HEK293 (cell line): ENCODE data around the gene GGN.

ENCODE experiments used
- CTCF ChIA-PET: fragments of 350-600 bp; formaldehyde crosslinking; extraction: SDS; loops from one replicate; lab custom pipeline; 2021; ENCODE audit warnings: antibody characterized with exemption; lab: Yijun Ruan, JAX
- POLR2A ChIA-PET: fragments of 300-600 bp; formaldehyde crosslinking; extraction: SDS; loops from one replicate; lab custom pipeline; 2020; ENCODE audit warnings: antibody characterized with exemption, inconsistent platforms; lab: Yijun Ruan, JAX
- H3K27ac ChIP-seq: fragments of 200-500 bp; sonication (Bioruptor generic); 2 replicates; pipeline ENCODE4 v1.5.1; 2014; ENCODE audit warnings: low read depth, low read length, control low read depth, inconsistent platforms; ENCODE audit errors: extremely low read depth
- H3K36me3 ChIP-seq, 2 experiments: fragments of 200-500 bp in 1 of 2; sonication (Bioruptor generic) in 1 of 2; 1 replicate in 1 of 2; 2 replicates in 1 of 2; pipeline ENCODE4 v1.5.1; 2014 to 2017; ENCODE audit warnings: inconsistent platforms in 2 of 2, low read length in 2 of 2; ENCODE audit not compliant: control insufficient read depth in 2 of 2, insufficient read depth in 1 of 2
- H3K4me1 ChIP-seq: fragments of 200-500 bp; sonication (Bioruptor generic); 2 replicates; pipeline ENCODE4 v1.5.1; 2014; ENCODE audit warnings: mild to moderate bottlenecking, low read length, inconsistent platforms; ENCODE audit not compliant: control insufficient read depth, insufficient read depth
- H3K4me3 ChIP-seq: 2 replicates; pipeline ENCODE4 v1.5.1; 2011; ENCODE audit warnings: low read depth, mild to moderate bottlenecking, control low read depth, low read length, moderate library complexity
- H3K9me3 ChIP-seq: fragments of 200-500 bp; sonication (Bioruptor generic); 2 replicates; pipeline ENCODE4 v1.5.1; 2014; ENCODE audit warnings: low read depth, low read length, inconsistent platforms; ENCODE audit not compliant: control insufficient read depth, insufficient read depth
- ELK4 ChIP-seq: IDR thresholded peaks from 2 replicates; pipeline ENCODE4 v1.6.1; 2011; ENCODE audit warnings: mild to moderate bottlenecking, low read depth, low read length, borderline replicate concordance
- KLF16 ChIP-seq: fragments of 450-650 bp; formaldehyde crosslinking; IDR thresholded peaks from 2 replicates; pipeline ENCODE4 v1.5.1; 2017; ENCODE audit warnings: missing biosample characterization, missing genetic modification characterization
- KLF8 ChIP-seq: fragments of 450-650 bp; formaldehyde crosslinking; IDR thresholded peaks from 2 replicates; pipeline ENCODE4 v1.5.1; 2016; ENCODE audit warnings: missing biosample characterization, missing genetic modification characterization
- OSR2 ChIP-seq: fragments of 450-650 bp; formaldehyde crosslinking; IDR thresholded peaks from 2 replicates; pipeline ENCODE4 v1.5.1; 2016; ENCODE audit warnings: missing biosample characterization, missing genetic modification characterization
- PRDM1 ChIP-seq: fragments of 450-650 bp; formaldehyde crosslinking; IDR thresholded peaks from 2 replicates; pipeline ENCODE4; 2016; ENCODE audit warnings: missing biosample characterization, missing genetic modification characterization
- SP7 ChIP-seq: fragments of 450-650 bp; formaldehyde crosslinking; IDR thresholded peaks from 2 replicates; pipeline ENCODE4 v1.5.1; 2016; ENCODE audit warnings: missing biosample characterization, missing genetic modification characterization
- WT1 ChIP-seq: fragments of 450-650 bp; formaldehyde crosslinking; IDR thresholded peaks from 2 replicates; pipeline ENCODE4 v1.5.1; 2016; ENCODE audit warnings: missing biosample characterization, missing genetic modification characterization
- YY1 ChIP-seq: fragments of 450-650 bp; formaldehyde crosslinking; IDR thresholded peaks from 2 replicates; pipeline ENCODE4 v1.5.1; 2018; ENCODE audit warnings: missing biosample characterization, missing genetic modification characterization
- ZBTB10 ChIP-seq: fragments of 450-650 bp; formaldehyde crosslinking; IDR thresholded peaks from 2 replicates; pipeline ENCODE4 v1.5.1; 2016; ENCODE audit warnings: missing biosample characterization, missing genetic modification characterization
- ZBTB44 ChIP-seq: fragments of 450-650 bp; IDR thresholded peaks from 2 replicates; pipeline ENCODE4 v1.5.1; 2018; ENCODE audit warnings: missing biosample characterization, mild to moderate bottlenecking, missing genetic modification characterization
- ZBTB48 ChIP-seq: fragments of 450-650 bp; formaldehyde crosslinking; IDR thresholded peaks from 2 replicates; pipeline ENCODE4 v1.5.1; 2016; ENCODE audit warnings: missing biosample characterization, missing genetic modification characterization
- ZBTB7A ChIP-seq: fragments of 450-650 bp; formaldehyde crosslinking; IDR thresholded peaks from 2 replicates; pipeline ENCODE4 v1.5.1; 2016; ENCODE audit warnings: low read depth, missing biosample characterization, missing genetic modification characterization
- ZNF10 ChIP-seq: fragments of 450-650 bp; formaldehyde crosslinking; IDR thresholded peaks from 2 replicates; pipeline ENCODE4 v1.5.1; 2017; ENCODE audit warnings: missing biosample characterization, missing genetic modification characterization
- ZNF133 ChIP-seq: fragments of 450-650 bp; formaldehyde crosslinking; IDR thresholded peaks from 2 replicates; pipeline ENCODE4 v1.5.1; 2016; ENCODE audit warnings: missing biosample characterization, missing genetic modification characterization
- ZNF157 ChIP-seq: fragments of 450-650 bp; formaldehyde crosslinking; IDR thresholded peaks from 2 replicates; pipeline ENCODE4 v1.5.1; 2016; ENCODE audit warnings: missing biosample characterization, missing genetic modification characterization
- ZNF341 ChIP-seq: fragments of 450-650 bp; formaldehyde crosslinking; IDR thresholded peaks from 2 replicates; pipeline ENCODE4; 2016; ENCODE audit warnings: low read depth, missing biosample characterization, missing genetic modification characterization
- ZNF398 ChIP-seq: fragments of 450-650 bp; formaldehyde crosslinking; IDR thresholded peaks from 2 replicates; pipeline ENCODE4 v1.5.1; 2017; ENCODE audit warnings: missing biosample characterization, missing genetic modification characterization
- ZNF488 ChIP-seq: fragments of 450-650 bp; formaldehyde crosslinking; IDR thresholded peaks from 2 replicates; pipeline ENCODE4 v1.5.1; 2016; ENCODE audit warnings: missing biosample characterization, missing genetic modification characterization
- ZNF561 ChIP-seq: fragments of 450-650 bp; IDR thresholded peaks from 2 replicates; pipeline ENCODE4 v1.5.1; 2018; ENCODE audit warnings: missing biosample characterization, missing genetic modification characterization, borderline replicate concordance
- ZNF785 ChIP-seq: fragments of 450-650 bp; formaldehyde crosslinking; IDR thresholded peaks from 2 replicates; pipeline ENCODE4 v1.5.1; 2016; ENCODE audit warnings: missing biosample characterization, missing genetic modification characterization
- ZSCAN4 ChIP-seq: fragments of 450-650 bp; formaldehyde crosslinking; IDR thresholded peaks from 2 replicates; pipeline ENCODE4 v1.5.1; 2017; ENCODE audit warnings: missing biosample characterization, missing genetic modification characterization
- TF ChIP-seq, protein P1 (sequence below): fragments of 450-650 bp; IDR thresholded peaks from 2 replicates; pipeline ENCODE4 v1.5.1; 2018; ENCODE audit warnings: missing biosample characterization, missing genetic modification characterization

The GGN gene

GRCh38 chr19:38389957-38390924 is 2.4 kb upstream of the GGN start (continued):
- TF ChIP-seq ZBTB44 (tag by site-specific recombination) = no peak
- peak; percentile 49; the same call in 1 of the 2 replicates for TF ChIP-seq ZBTB7A
- TF ChIP-seq ZNF341 = peak; percentile 97
- TF ChIP-seq KLF16 (tag by site-specific recombination) = no peak
- TF ChIP-seq, protein P1, sequence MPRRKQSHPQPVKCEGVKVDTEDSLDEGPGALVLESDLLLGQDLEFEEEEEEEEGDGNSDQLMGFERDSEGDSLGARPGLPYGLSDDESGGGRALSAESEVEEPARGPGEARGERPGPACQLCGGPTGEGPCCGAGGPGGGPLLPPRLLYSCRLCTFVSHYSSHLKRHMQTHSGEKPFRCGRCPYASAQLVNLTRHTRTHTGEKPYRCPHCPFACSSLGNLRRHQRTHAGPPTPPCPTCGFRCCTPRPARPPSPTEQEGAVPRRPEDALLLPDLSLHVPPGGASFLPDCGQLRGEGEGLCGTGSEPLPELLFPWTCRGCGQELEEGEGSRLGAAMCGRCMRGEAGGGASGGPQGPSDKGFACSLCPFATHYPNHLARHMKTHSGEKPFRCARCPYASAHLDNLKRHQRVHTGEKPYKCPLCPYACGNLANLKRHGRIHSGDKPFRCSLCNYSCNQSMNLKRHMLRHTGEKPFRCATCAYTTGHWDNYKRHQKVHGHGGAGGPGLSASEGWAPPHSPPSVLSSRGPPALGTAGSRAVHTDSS (tag by site-specific recombination) = no peak
- TF ChIP-seq PRDM1 (tag by site-specific recombination) = peak; percentile 43
- TF ChIP-seq ZNF157 (tag by site-specific recombination) = peak; percentile 30; the same call in 1 of the 2 replicates
- TF ChIP-seq ELK4 = no peak

GRCh38 chr19:38389101-38389925 is 1.5 kb upstream of the GGN start:
- Histone ChIP-seq H3K27ac (peak overlapping the region; percentile 57; the same call in 1 of the 2 replicates), H3K4me3 (peak overlapping the region; percentile 56), H3K36me3 (peaks cover 6 to 28% of the 10 kb centered on the region in 2 experiments), H3K9me3 (no peaks in the 10 kb centered on the region), H3K4me1 (peaks cover 19% of the 10 kb centered on the region)
- POLR2A ChIA-PET = interaction anchor here (0.7 to 4.7 kb wide), 7 partner anchors 9 to 482 kb away, joined by 4 to 223 read pairs (median 9); partner anchors contain the start of genes EIF3K, FAM98C, PSMD8 and SIPA1L3
- CTCF ChIA-PET = interaction anchor here (0.9 to 9.2 kb wide), 7 partner anchors 9 to 487 kb away, joined by 3 to 76 read pairs (median 5); partner anchors contain the start of genes FAM98C and PSMD8
- TF ChIP-seq ZNF10 (tag by site-specific recombination) (no peak), ZSCAN4 (tag by site-specific recombination) (no peak), KLF8 (tag by site-specific recombination) (no peak), SP7 (tag by site-specific recombination) (0 out of 2 replicates have a peak, but pooled peaks have one; percentile 12), ZNF133 (no peak), ZBTB10 (tag by site-specific recombination) (peak; percentile 88), ZNF785 (tag by site-specific recombination) (no peak), ZBTB48 (peak; percentile 59; the same call in 1 of the 2 replicates), ZNF398 (tag by site-specific recombination) (peak; percentile 39; the same call in 1 of the 2 replicates), ZNF561 (no peak), WT1 (tag by site-specific recombination) (no peak), ZNF488 (tag by site-specific recombination) (no peak), OSR2 (tag by site-specific recombination) (no peak), YY1 (tag by site-specific recombination) (no peak)
